HuH-7 (cell line): ENCODE data around the gene IRAK1.

ENCODE experiments used
- DNase-seq: peaks from one replicate; pipeline ENCODE4 v3.0.0; 2011; ENCODE audit warnings: low spot score

Gene IRAK1

GRCh38 chrX:153971124-153971449 lies 48.6 kb downstream of the IRAK1 start:
- DNase-seq, result peak; percentile 83

- DNase-seq, result peak; percentile 45
Measured at GRCh38 chrX:153970357-153971123, 49.2 kb downstream of the IRAK1 start.

GRCh38 chrX:153969904-153970356 lies 49.8 kb downstream of the IRAK1 start:
- DNase-seq, result no peak

GRCh38 chrX:153969125-153969903 lies 50.4 kb downstream of the IRAK1 start:
- DNase-seq, result no peak

- DNase-seq, result no peak
Measured at GRCh38 chrX:153968754-153969124, 51.0 kb downstream of the IRAK1 start.

GRCh38 chrX:153968255-153968654 lies 51.4 kb downstream of the IRAK1 start:
- DNase-seq, result no peak

GRCh38 chrX:153967536-153968224 lies 52.0 kb downstream of the IRAK1 start:
- DNase-seq, result no peak

- no peak for DNase-seq
Measured at GRCh38 chrX:153966841-153967535, 52.7 kb downstream of the IRAK1 start.

- no peak for DNase-seq
Measured at GRCh38 chrX:153966283-153966688, 53.4 kb downstream of the IRAK1 start.

- no peak for DNase-seq
Measured at GRCh38 chrX:153965406-153965805, 54.3 kb downstream of the IRAK1 start.

GRCh38 chrX:153964105-153964504 lies 55.6 kb downstream of the IRAK1 start:
- DNase-seq, result no peak

- DNase-seq, result no peak
Measured at GRCh38 chrX:153963546-153963945, 56.2 kb downstream of the IRAK1 start.

- DNase-seq, result no peak
Measured at GRCh38 chrX:153961292-153961691, 58.4 kb downstream of the IRAK1 start.

- DNase-seq, result no peak
Measured at GRCh38 chrX:153960786-153961185, 58.9 kb downstream of the IRAK1 start.
